HEK293 (cell line): Measurements from ENCODE around the gene BCL2A1.

ENCODE experiments used
- CTCF ChIA-PET: fragments of 350-600 bp; formaldehyde crosslinking; extraction: SDS; loops from one replicate; lab custom pipeline; 2021; ENCODE audit warnings: antibody characterized with exemption; lab: Yijun Ruan, JAX
- POLR2A ChIA-PET: fragments of 300-600 bp; formaldehyde crosslinking; extraction: SDS; loops from one replicate; lab custom pipeline; 2020; ENCODE audit warnings: antibody characterized with exemption, inconsistent platforms; lab: Yijun Ruan, JAX
- H3K27ac ChIP-seq: fragments of 200-500 bp; sonication (Bioruptor generic); 2 replicates; pipeline ENCODE4 v1.5.1; 2014; ENCODE audit warnings: low read depth, low read length, control low read depth, inconsistent platforms; ENCODE audit errors: extremely low read depth
- H3K36me3 ChIP-seq, 2 experiments: fragments of 200-500 bp in 1 of 2; sonication (Bioruptor generic) in 1 of 2; 1 replicate in 1 of 2; 2 replicates in 1 of 2; pipeline ENCODE4 v1.5.1; 2014 to 2017; ENCODE audit warnings: inconsistent platforms in 2 of 2, low read length in 2 of 2; ENCODE audit not compliant: control insufficient read depth in 2 of 2, insufficient read depth in 1 of 2
- H3K4me1 ChIP-seq: fragments of 200-500 bp; sonication (Bioruptor generic); 2 replicates; pipeline ENCODE4 v1.5.1; 2014; ENCODE audit warnings: mild to moderate bottlenecking, low read length, inconsistent platforms; ENCODE audit not compliant: control insufficient read depth, insufficient read depth
- H3K4me3 ChIP-seq: 2 replicates; pipeline ENCODE4 v1.5.1; 2011; ENCODE audit warnings: low read depth, mild to moderate bottlenecking, control low read depth, low read length, moderate library complexity
- H3K9me3 ChIP-seq: fragments of 200-500 bp; sonication (Bioruptor generic); 2 replicates; pipeline ENCODE4 v1.5.1; 2014; ENCODE audit warnings: low read depth, low read length, inconsistent platforms; ENCODE audit not compliant: control insufficient read depth, insufficient read depth
- MEIS1 ChIP-seq: sonication (generic); formaldehyde crosslinking; IDR thresholded peaks from 2 replicates; pipeline ENCODE4 v1.8.1; 2022; ENCODE audit warnings: missing genetic modification reagents, mild to moderate bottlenecking, borderline replicate concordance
- PRDM4 ChIP-seq: fragments of 450-650 bp; formaldehyde crosslinking; IDR thresholded peaks from 2 replicates; pipeline ENCODE4 v1.5.1; 2017; ENCODE audit warnings: missing biosample characterization, missing genetic modification characterization
- REPIN1 ChIP-seq: fragments of 450-650 bp; formaldehyde crosslinking; IDR thresholded peaks from 2 replicates; pipeline ENCODE4 v1.5.1; 2017; ENCODE audit warnings: missing biosample characterization, missing genetic modification characterization, low read depth
- YY1 ChIP-seq: fragments of 450-650 bp; formaldehyde crosslinking; IDR thresholded peaks from 2 replicates; pipeline ENCODE4 v1.5.1; 2018; ENCODE audit warnings: missing biosample characterization, missing genetic modification characterization
- ZBTB11 ChIP-seq: fragments of 450-650 bp; formaldehyde crosslinking; conservative IDR thresholded peaks from 2 replicates; pipeline ENCODE4 v1.5.1; 2016; ENCODE audit warnings: low read depth, missing biosample characterization, missing genetic modification characterization
- ZBTB17 ChIP-seq: fragments of 450-650 bp; formaldehyde crosslinking; IDR thresholded peaks from 2 replicates; pipeline ENCODE4 v1.5.1; 2016; ENCODE audit warnings: missing biosample characterization, missing genetic modification characterization
- ZBTB20 ChIP-seq: fragments of 450-650 bp; formaldehyde crosslinking; IDR thresholded peaks from 2 replicates; pipeline ENCODE4 v1.5.1; 2016; ENCODE audit warnings: missing biosample characterization, missing genetic modification characterization
- ZBTB48 ChIP-seq: fragments of 450-650 bp; formaldehyde crosslinking; IDR thresholded peaks from 2 replicates; pipeline ENCODE4 v1.5.1; 2016; ENCODE audit warnings: missing biosample characterization, missing genetic modification characterization
- ZEB2 ChIP-seq: fragments of 450-650 bp; formaldehyde crosslinking; IDR thresholded peaks from 2 replicates; pipeline ENCODE4 v1.5.1; 2016; ENCODE audit warnings: missing biosample characterization, missing genetic modification characterization
- ZFHX2 ChIP-seq: fragments of 450-650 bp; formaldehyde crosslinking; conservative IDR thresholded peaks from 2 replicates; pipeline ENCODE4 v1.5.1; 2016; ENCODE audit warnings: missing biosample characterization, missing genetic modification characterization
- ZNF155 ChIP-seq: fragments of 450-650 bp; formaldehyde crosslinking; IDR thresholded peaks from 2 replicates; pipeline ENCODE4 v1.5.1; 2016; ENCODE audit warnings: missing biosample characterization, missing genetic modification characterization
- ZNF214 ChIP-seq: fragments of 450-650 bp; formaldehyde crosslinking; IDR thresholded peaks from 2 replicates; pipeline ENCODE4 v1.5.1; 2017; ENCODE audit warnings: missing biosample characterization, mild to moderate bottlenecking, missing genetic modification characterization, borderline replicate concordance
- ZNF335 ChIP-seq: fragments of 450-650 bp; formaldehyde crosslinking; conservative IDR thresholded peaks from 2 replicates; pipeline ENCODE4 v1.5.1; 2016; ENCODE audit warnings: missing biosample characterization, missing genetic modification characterization
- ZNF518A ChIP-seq: fragments of 450-650 bp; formaldehyde crosslinking; conservative IDR thresholded peaks from 2 replicates; pipeline ENCODE4 v1.5.1; 2016; ENCODE audit warnings: low read depth, missing biosample characterization, missing genetic modification characterization
- ZNF561 ChIP-seq: fragments of 450-650 bp; IDR thresholded peaks from 2 replicates; pipeline ENCODE4 v1.5.1; 2018; ENCODE audit warnings: missing biosample characterization, missing genetic modification characterization, borderline replicate concordance
- ZNF585B ChIP-seq: fragments of 450-650 bp; formaldehyde crosslinking; IDR thresholded peaks from 2 replicates; pipeline ENCODE4 v1.5.1; 2016; ENCODE audit warnings: missing biosample characterization, missing genetic modification characterization
- ZNF600 ChIP-seq: fragments of 450-650 bp; formaldehyde crosslinking; IDR thresholded peaks from 2 replicates; pipeline ENCODE4 v1.5.1; 2016; ENCODE audit warnings: missing biosample characterization, missing genetic modification characterization
- ZNF639 ChIP-seq: fragments of 450-650 bp; formaldehyde crosslinking; IDR thresholded peaks from 2 replicates; pipeline ENCODE4 v1.5.1; 2016; ENCODE audit warnings: missing biosample characterization, missing genetic modification characterization
- ZNF654 ChIP-seq: fragments of 450-650 bp; formaldehyde crosslinking; IDR thresholded peaks from 2 replicates; pipeline ENCODE4 v1.5.1; 2016; ENCODE audit warnings: low read depth, missing biosample characterization, missing genetic modification characterization
- ZNF660 ChIP-seq: fragments of 450-650 bp; IDR thresholded peaks from 2 replicates; pipeline ENCODE4 v1.5.1; 2018; ENCODE audit warnings: missing biosample characterization, mild to moderate bottlenecking, missing genetic modification characterization
- ZNF791 ChIP-seq: fragments of 450-650 bp; formaldehyde crosslinking; IDR thresholded peaks from 2 replicates; pipeline ENCODE4 v1.5.1; 2016; ENCODE audit warnings: missing biosample characterization, missing genetic modification characterization
- ZSCAN30 ChIP-seq: fragments of 450-650 bp; IDR thresholded peaks from 2 replicates; pipeline ENCODE4 v1.5.1; 2018; ENCODE audit warnings: missing biosample characterization, mild to moderate bottlenecking, missing genetic modification characterization, moderate library complexity
- ZSCAN5A ChIP-seq: fragments of 450-650 bp; formaldehyde crosslinking; IDR thresholded peaks from 2 replicates; pipeline ENCODE4 v1.5.1; 2016; ENCODE audit warnings: missing biosample characterization, missing genetic modification characterization

BCL2A1 gene

GRCh38 chr15:79923515-79924169 is 47.4 kb downstream of the BCL2A1 start:
- peak overlapping the region; percentile 99 for H3K4me3 ChIP-seq
- no peaks in the 10 kb centered on the region for H3K4me1 ChIP-seq
- peak overlapping the region; percentile 97 for H3K27ac ChIP-seq
- ChIA-PET CTCF (interaction anchor here (0.5 to 0.7 kb wide), 2 partner anchors 41 to 70 kb away, joined by 3 read pairs; no protein-coding TSS in a partner anchor), POLR2A (interaction anchor here (0.5 to 2.2 kb wide), 31 partner anchors 8 to 543 kb away, joined by 3 to 51 read pairs (median 4); partner anchors contain the start of genes MTHFS and ZFAND6)
- peaks cover 3% of the 10 kb centered on the region; the same call in 1 of the 2 replicates for H3K9me3 ChIP-seq
- peaks cover 12 to 18% of the 10 kb centered on the region in 2 experiments; a peak in 2 of 3 replicates for H3K36me3 ChIP-seq
- TF ChIP-seq ZNF660 (tag by site-specific recombination) (peak; percentile 34; the same call in 1 of the 2 replicates), ZBTB17 (tag by site-specific recombination) (peak; percentile 96), MEIS1 (CRISPR knock-in tag) (no peak), ZFHX2 (tag by site-specific recombination) (peak; percentile 65), PRDM4 (tag by site-specific recombination) (no peak), ZNF639 (tag by site-specific recombination) (peak; percentile 27; the same call in 1 of the 2 replicates), ZNF600 (peak; percentile 63), ZNF585B (no peak), ZBTB11 (tag by site-specific recombination) (peak; percentile 82), ZNF791 (tag by site-specific recombination) (no peak), ZBTB20 (tag by site-specific recombination) (peak; percentile 79; the same call in 1 of the 2 replicates), ZSCAN30 (tag by site-specific recombination) (0 out of 2 replicates have a peak, but pooled peaks have one; percentile 19), ZNF155 (tag by site-specific recombination) (no peak), ZEB2 (tag by site-specific recombination) (peak; percentile 97), ZNF214 (tag by site-specific recombination) (no peak), ZNF335 (tag by site-specific recombination) (peak; percentile 82), YY1 (tag by site-specific recombination) (peak; percentile 71), ZNF561 (tag by site-specific recombination) (peak; percentile 36; the same call in 1 of the 2 replicates), ZSCAN5A (tag by site-specific recombination) (peak; percentile 95; the same call in 1 of the 2 replicates), ZBTB48 (0 out of 2 replicates have a peak, but pooled peaks have one; percentile 13), REPIN1 (no peak), ZNF654 (tag by site-specific recombination) (no peak), ZNF518A (tag by site-specific recombination) (peak; percentile 35; the same call in 1 of the 2 replicates)
